Right lobe of liver (tissue), 6 donors: ENCODE measurements around the gene DNAH10. TPM values are rescaled to one million over a fixed set of nuclear protein-coding genes. Genes with fewer than 3 reads are reported as not detected.

Experiments used
- ATAC-seq, 4 donors: fragments of 200-7000 bp; cut with Tn5 transposase; one replicate each; pipeline ENCODE4 v1.9.1; 2020; ENCODE audit warnings: mild to moderate bottlenecking in 4 of 4, moderate library complexity in 4 of 4
- DNase-seq, 3 donors: peaks; one replicate each; pipeline ENCODE4 v3.0.0-alpha.2; 2020
- H3K27ac ChIP-seq, 3 donors: fragments of 200-600 bp; one replicate each; pipeline ENCODE4 v1.8.0; 2022
- H3K27me3 ChIP-seq, 2 donors: fragments of 200-600 bp; one replicate each; pipeline ENCODE4 v1.8.0; 2022
- H3K36me3 ChIP-seq, 4 donors: fragments of 200-600 bp; sonication (generic) in 1 of 4; one replicate each; pipeline versions ENCODE4 v1.5.1 to v1.8.0; 2017 to 2022; ENCODE audit warnings: control low read depth in 1 of 4
- H3K4me1 ChIP-seq, 4 donors: fragments of 200-600 bp; sonication (generic) in 1 of 4; one replicate each; pipeline versions ENCODE4 v1.5.1 to v1.8.0; 2017 to 2022; ENCODE audit warnings: control low read depth in 1 of 4
- H3K4me3 ChIP-seq, 3 donors: fragments of 200-600 bp; one replicate each; pipeline ENCODE4 v1.8.0; 2022
- H3K9me3 ChIP-seq, 4 donors: fragments of 200-600 bp; sonication (generic) in 1 of 4; one replicate each; pipeline versions ENCODE4 v1.5.1 to v1.8.0; 2017 to 2022; ENCODE audit warnings: control low read depth in 1 of 4
- POLR2A ChIP-seq: fragments of 450-650 bp; IDR thresholded peaks from one replicate; pipeline ENCODE4 v1.6.1; 2017; ENCODE audit warnings: antibody characterized with exemption, mild to moderate bottlenecking
- WGBS: methylation state at CpG from one replicate; pipeline ENCODE4 v1.1.6; 2018; ENCODE audit warnings: low coverage, low lambda C conversion rate; ENCODE audit not compliant: insufficient coverage; ENCODE audit errors: missing lambda C conversion rate; 5-methylcytosine and 5-hydroxymethylcytosine counted together
- intact Hi-C, 2 donors: fragments of 100-400 bp; cut with DNase I; formaldehyde crosslinking; loops; one replicate each; pipeline versions ENCODE4 v1.11.2 to v1.14.1; 2022
- total RNA-seq, 6 experiments: library from RNA; depleted of rRNA in 2 of 6; stranded (reverse); fragments of >200 nt in 2 of 6; fragmentation: NEBNext Ultra II Directional in 3 of 6; extraction: Animal tissue kit (Norgen Biotek cat#: 25700) in 3 of 6; gene quantifications; one replicate each; pipeline versions ENCODE4 v1.1.0 to v1.2.4, GENCODE V29; 2016 to 2023
- TF ChIP-seq, protein P1 (sequence below), 4 donors: fragments of 200-600 bp in 3 of 4; fragments of 450-650 bp in 1 of 4; IDR thresholded peaks; one replicate each; pipeline versions ENCODE4 v1.5.1 to v1.8.0; 2016 to 2022; ENCODE audit warnings: antibody characterized with exemption in 4 of 4, mild to moderate bottlenecking in 2 of 4
- donor health status: DM: no; HTN: yes; CAD: no.
- donor health status: DM: no; HTN: no; CAD: no.
- donor health status: DM: no; HTN: no; CAD: no.
- donor health status: DM: no; HTN: yes; CAD: no.
- donor health status: DM: no; HTN: yes; CAD: no.

The DNAH10 gene
- total RNA-seq, 6 experiments from 2014 or later, result under 0.01 to 0.40 (median 0.16) TPM; not detected in 1

- Histone ChIP-seq H3K4me3 (no peak overlapping the region), H3K4me1 (no peaks in the 10 kb centered on the region), H3K9me3 (no peaks in the 10 kb centered on the region), H3K27ac (no peak overlapping the region), H3K36me3 (no peaks in the 10 kb centered on the region), H3K27me3 (no peaks in the 10 kb centered on the region)
- no peak for TF ChIP-seq POLR2A
- TF ChIP-seq, protein P1, sequence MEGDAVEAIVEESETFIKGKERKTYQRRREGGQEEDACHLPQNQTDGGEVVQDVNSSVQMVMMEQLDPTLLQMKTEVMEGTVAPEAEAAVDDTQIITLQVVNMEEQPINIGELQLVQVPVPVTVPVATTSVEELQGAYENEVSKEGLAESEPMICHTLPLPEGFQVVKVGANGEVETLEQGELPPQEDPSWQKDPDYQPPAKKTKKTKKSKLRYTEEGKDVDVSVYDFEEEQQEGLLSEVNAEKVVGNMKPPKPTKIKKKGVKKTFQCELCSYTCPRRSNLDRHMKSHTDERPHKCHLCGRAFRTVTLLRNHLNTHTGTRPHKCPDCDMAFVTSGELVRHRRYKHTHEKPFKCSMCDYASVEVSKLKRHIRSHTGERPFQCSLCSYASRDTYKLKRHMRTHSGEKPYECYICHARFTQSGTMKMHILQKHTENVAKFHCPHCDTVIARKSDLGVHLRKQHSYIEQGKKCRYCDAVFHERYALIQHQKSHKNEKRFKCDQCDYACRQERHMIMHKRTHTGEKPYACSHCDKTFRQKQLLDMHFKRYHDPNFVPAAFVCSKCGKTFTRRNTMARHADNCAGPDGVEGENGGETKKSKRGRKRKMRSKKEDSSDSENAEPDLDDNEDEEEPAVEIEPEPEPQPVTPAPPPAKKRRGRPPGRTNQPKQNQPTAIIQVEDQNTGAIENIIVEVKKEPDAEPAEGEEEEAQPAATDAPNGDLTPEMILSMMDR (IDR thresholded peaks at IDR 0.05), result no peak
- intact Hi-C loops, result no loop called here
- 77% methylated on average over 7 of the region's 7 CpGs for WGBS
- no peak for DNase-seq
- ATAC-seq, result no peak
These were observed 9.2 kb downstream of the DNAH10 start for GRCh38 chr12:123771261-123771660.

GRCh38 chr12:123772074-123772473 lies 10.0 kb downstream of the DNAH10 start:
- H3K36me3 ChIP-seq, result no peaks in the 10 kb centered on the region
- DNase-seq (no peak), ATAC-seq (no peak)
- no peaks in the 10 kb centered on the region for H3K4me1 ChIP-seq
- H3K9me3 ChIP-seq, result no peaks in the 10 kb centered on the region
- no peak for TF ChIP-seq POLR2A
- TF ChIP-seq, protein P1 (IDR thresholded peaks at IDR 0.05), result no peak
- intact Hi-C loops, result no loop called here
- WGBS, result 90% methylated on average over 5 of the region's 5 CpGs
- H3K27me3 ChIP-seq, result no peaks in the 10 kb centered on the region
- no peak overlapping the region for H3K4me3 ChIP-seq
- H3K27ac ChIP-seq, result no peak overlapping the region

GRCh38 chr12:123773375-123773774 lies 11.3 kb downstream of the DNAH10 start:
- no CpG with 5 or more reads among the region's 1 CpG for WGBS
- no peaks in the 10 kb centered on the region for H3K27me3 ChIP-seq
- intact Hi-C loops, result no loop called here

GRCh38 chr12:123779551-123779950 lies 17.4 kb downstream of the DNAH10 start:
- DNase-seq (no peak), ATAC-seq (no peak)
- H3K27ac ChIP-seq, result no peak overlapping the region
- H3K36me3 ChIP-seq, result no peaks in the 10 kb centered on the region
- H3K27me3 ChIP-seq, result no peaks in the 10 kb centered on the region
- intact Hi-C loops, result no loop called here
- H3K4me1 ChIP-seq, result no peaks in the 10 kb centered on the region
- no peaks in the 10 kb centered on the region for H3K9me3 ChIP-seq
- no peak for TF ChIP-seq POLR2A
- no peak overlapping the region for H3K4me3 ChIP-seq

More at GRCh38 chr12:123773375-123773774, 11.3 kb downstream of the DNAH10 start:
- DNase-seq, result no peak
- H3K4me3 ChIP-seq, result no peak overlapping the region
- H3K9me3 ChIP-seq, result no peaks in the 10 kb centered on the region
- no peak for TF ChIP-seq POLR2A
- TF ChIP-seq, protein P1 (IDR thresholded peaks at IDR 0.05), result no peak
- ATAC-seq, result no peak
- H3K4me1 ChIP-seq, result no peaks in the 10 kb centered on the region
- no peak overlapping the region for H3K27ac ChIP-seq
- no peaks in the 10 kb centered on the region for H3K36me3 ChIP-seq

DNA sequence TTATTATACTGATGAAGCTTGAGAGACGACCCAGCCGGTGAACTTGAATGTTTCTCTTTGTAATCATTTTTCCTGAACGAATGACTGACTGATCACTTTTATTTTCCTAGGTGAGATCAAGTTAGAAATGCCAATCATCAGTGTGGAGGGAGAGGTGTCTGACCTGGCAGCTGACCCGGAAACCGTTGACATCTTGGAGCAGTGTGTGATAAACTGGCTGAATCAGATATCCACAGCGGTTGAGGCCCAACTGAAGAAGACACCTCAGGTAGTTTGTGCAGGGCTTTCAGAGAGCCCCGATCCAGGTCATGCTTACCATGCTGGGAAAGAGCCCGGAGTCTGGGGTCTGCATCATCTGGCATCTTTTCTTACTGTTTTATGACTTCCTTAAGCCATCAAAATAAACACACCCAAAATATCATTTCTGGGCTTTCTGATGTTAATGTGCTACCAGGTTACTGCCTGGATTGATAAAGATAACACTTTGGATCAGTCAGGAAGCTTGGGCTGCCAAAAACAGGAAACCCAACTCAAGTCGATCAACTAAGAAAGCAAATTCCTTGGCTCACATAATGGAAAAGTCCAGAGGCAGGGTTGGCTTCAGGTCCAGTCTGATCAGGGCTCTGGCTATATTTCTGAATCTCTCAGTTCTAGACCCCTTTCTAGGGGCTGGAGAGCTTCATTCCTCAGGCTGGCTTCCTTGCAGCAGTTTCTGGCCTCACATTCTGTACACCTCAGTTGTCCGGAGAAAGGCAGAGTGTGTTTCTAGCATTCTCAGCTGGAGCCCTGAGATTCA lies 21.1 kb downstream of the DNAH10 start:
- ATAC-seq (no peak), DNase-seq (no peak)
- H3K27ac ChIP-seq, result no peak overlapping the region
- no peaks in the 10 kb centered on the region for H3K36me3 ChIP-seq
- no peaks in the 10 kb centered on the region for H3K9me3 ChIP-seq
- TF ChIP-seq, protein P1 (IDR thresholded peaks at IDR 0.05), result no peak
- TF ChIP-seq POLR2A, result no peak
- intact Hi-C loops, result no loop called here
- no peak overlapping the region for H3K4me3 ChIP-seq
- H3K27me3 ChIP-seq, result no peaks in the 10 kb centered on the region
- 76% methylated on average over 8 of the region's 10 CpGs for WGBS
- H3K4me1 ChIP-seq, result no peaks in the 10 kb centered on the region
